ENCODE measurements around the gene NCF4.

The NCF4 gene

GRCh38 chr22:36916034-36916433 is 55.2 kb downstream of the NCF4 start:
- Histone ChIP-seq H3K4me1 (ENCODE audit: control insufficient read depth in 1 of 2, insufficient read depth in 2 of 2, low read length in 2 of 2) (peaks cover 0 to 6% of the 10 kb centered on the region in 2 donors), H3K27me3 (ENCODE audit: low read depth, low read length) (no peaks in the 10 kb centered on the region), H3K4me3 (ENCODE audit: low read depth in 1 of 2, low read length in 2 of 2) (no peak overlapping the region), H3K27ac (ENCODE audit: low read length) (no peak overlapping the region), H3K9me3 (ENCODE audit: control insufficient read depth in 1 of 2, low read length in 2 of 2) (peaks cover 0 to 4% of the 10 kb centered on the region in 2 donors), H3K36me3 (ENCODE audit: control insufficient read depth in 1 of 2, insufficient read depth in 2 of 2, low read length in 2 of 2) (no peaks in the 10 kb centered on the region)

GRCh38 chr22:36918586-36919284 is 57.9 kb downstream of the NCF4 start:
- Histone ChIP-seq H3K36me3 (ENCODE audit: control insufficient read depth in 1 of 2, insufficient read depth in 2 of 2, low read length in 2 of 2) (no peaks in the 10 kb centered on the region), H3K27me3 (ENCODE audit: low read depth, low read length) (no peaks in the 10 kb centered on the region), H3K4me3 (ENCODE audit: low read depth in 1 of 2, low read length in 2 of 2) (no peak overlapping the region), H3K4me1 (ENCODE audit: control insufficient read depth in 1 of 2, insufficient read depth in 2 of 2, low read length in 2 of 2) (peaks cover 0 to 6% of the 10 kb centered on the region in 2 donors), H3K9me3 (ENCODE audit: control insufficient read depth in 1 of 2, low read length in 2 of 2) (peaks cover 0 to 4% of the 10 kb centered on the region in 2 donors), H3K27ac (ENCODE audit: low read length) (no peak overlapping the region)

- Histone ChIP-seq H3K4me3 (ENCODE audit: low read depth in 1 of 2, low read length in 2 of 2) (no peak overlapping the region), H3K9me3 (ENCODE audit: control insufficient read depth in 1 of 2, low read length in 2 of 2) (peaks cover 0 to 4% of the 10 kb centered on the region in 2 donors), H3K4me1 (ENCODE audit: control insufficient read depth in 1 of 2, insufficient read depth in 2 of 2, low read length in 2 of 2) (peaks cover 0 to 6% of the 10 kb centered on the region in 2 donors), H3K27me3 (ENCODE audit: low read depth, low read length) (no peaks in the 10 kb centered on the region), H3K36me3 (ENCODE audit: control insufficient read depth in 1 of 2, insufficient read depth in 2 of 2, low read length in 2 of 2) (peaks cover 0 to 2% of the 10 kb centered on the region in 2 donors), H3K27ac (ENCODE audit: low read length) (no peak overlapping the region)
These were observed 60.7 kb downstream of the NCF4 start for GRCh38 chr22:36921309-36922104.

GRCh38 chr22:36922105-36922608 is 61.4 kb downstream of the NCF4 start:
- Histone ChIP-seq H3K4me1 (ENCODE audit: control insufficient read depth in 1 of 2, insufficient read depth in 2 of 2, low read length in 2 of 2) (peaks cover 0 to 6% of the 10 kb centered on the region in 2 donors), H3K36me3 (ENCODE audit: control insufficient read depth in 1 of 2, insufficient read depth in 2 of 2, low read length in 2 of 2) (peaks cover 0 to 2% of the 10 kb centered on the region in 2 donors), H3K9me3 (ENCODE audit: control insufficient read depth in 1 of 2, low read length in 2 of 2) (peaks cover 0 to 4% of the 10 kb centered on the region in 2 donors), H3K27me3 (ENCODE audit: low read depth, low read length) (no peaks in the 10 kb centered on the region), H3K4me3 (ENCODE audit: low read depth in 1 of 2, low read length in 2 of 2) (no peak overlapping the region), H3K27ac (ENCODE audit: low read length) (no peak overlapping the region)

- H3K27ac ChIP-seq (ENCODE audit: low read length) = no peak overlapping the region
- H3K27me3 ChIP-seq (ENCODE audit: low read depth, low read length) = no peaks in the 10 kb centered on the region
- peaks cover 0 to 4% of the 10 kb centered on the region in 2 donors for H3K9me3 ChIP-seq (ENCODE audit: control insufficient read depth in 1 of 2, low read length in 2 of 2)
- no peak overlapping the region for H3K4me3 ChIP-seq (ENCODE audit: low read depth in 1 of 2, low read length in 2 of 2)
- peaks cover 0 to 6% of the 10 kb centered on the region in 2 donors for H3K4me1 ChIP-seq (ENCODE audit: control insufficient read depth in 1 of 2, insufficient read depth in 2 of 2, low read length in 2 of 2)
- H3K36me3 ChIP-seq (ENCODE audit: control insufficient read depth in 1 of 2, insufficient read depth in 2 of 2, low read length in 2 of 2) = peaks cover 0 to 2% of the 10 kb centered on the region in 2 donors
These were observed 61.9 kb downstream of the NCF4 start for GRCh38 chr22:36922711-36923110.

- Histone ChIP-seq H3K27me3 (ENCODE audit: low read depth, low read length) (no peaks in the 10 kb centered on the region), H3K36me3 (ENCODE audit: control insufficient read depth in 1 of 2, insufficient read depth in 2 of 2, low read length in 2 of 2) (peaks cover 0 to 2% of the 10 kb centered on the region in 2 donors), H3K4me3 (ENCODE audit: low read depth in 1 of 2, low read length in 2 of 2) (no peak overlapping the region), H3K9me3 (ENCODE audit: control insufficient read depth in 1 of 2, low read length in 2 of 2) (peaks cover 0 to 4% of the 10 kb centered on the region in 2 donors), H3K27ac (ENCODE audit: low read length) (no peak overlapping the region), H3K4me1 (ENCODE audit: control insufficient read depth in 1 of 2, insufficient read depth in 2 of 2, low read length in 2 of 2) (peaks cover 0 to 6% of the 10 kb centered on the region in 2 donors)
These were observed 62.5 kb downstream of the NCF4 start for GRCh38 chr22:36923131-36923788.

- Histone ChIP-seq H3K36me3 (ENCODE audit: control insufficient read depth in 1 of 2, insufficient read depth in 2 of 2, low read length in 2 of 2) (peaks cover 0 to 2% of the 10 kb centered on the region in 2 donors), H3K4me1 (ENCODE audit: control insufficient read depth in 1 of 2, insufficient read depth in 2 of 2, low read length in 2 of 2) (peaks cover 0 to 6% of the 10 kb centered on the region in 2 donors), H3K4me3 (ENCODE audit: low read depth in 1 of 2, low read length in 2 of 2) (no peak overlapping the region), H3K27me3 (ENCODE audit: low read depth, low read length) (no peaks in the 10 kb centered on the region), H3K27ac (ENCODE audit: low read length) (no peak overlapping the region), H3K9me3 (ENCODE audit: control insufficient read depth in 1 of 2, low read length in 2 of 2) (no peaks in the 10 kb centered on the region)
These were observed 63.4 kb downstream of the NCF4 start for GRCh38 chr22:36924151-36924698.

- H3K36me3 ChIP-seq (ENCODE audit: control insufficient read depth in 1 of 2, insufficient read depth in 2 of 2, low read length in 2 of 2) = peaks cover 0 to 2% of the 10 kb centered on the region in 2 donors
- no peak overlapping the region for H3K27ac ChIP-seq (ENCODE audit: low read length)
- peaks cover 0 to 6% of the 10 kb centered on the region in 2 donors for H3K4me1 ChIP-seq (ENCODE audit: control insufficient read depth in 1 of 2, insufficient read depth in 2 of 2, low read length in 2 of 2)
- H3K27me3 ChIP-seq (ENCODE audit: low read depth, low read length) = no peaks in the 10 kb centered on the region
- no peaks in the 10 kb centered on the region for H3K9me3 ChIP-seq (ENCODE audit: control insufficient read depth in 1 of 2, low read length in 2 of 2)
- H3K4me3 ChIP-seq (ENCODE audit: low read depth in 1 of 2, low read length in 2 of 2) = no peak overlapping the region
These were observed 64.8 kb downstream of the NCF4 start for GRCh38 chr22:36925388-36926290.

GRCh38 chr22:36926309-36926708 is 65.5 kb downstream of the NCF4 start:
- no peak overlapping the region for H3K27ac ChIP-seq (ENCODE audit: low read length)
- H3K9me3 ChIP-seq (ENCODE audit: control insufficient read depth in 1 of 2, low read length in 2 of 2) = no peaks in the 10 kb centered on the region
- peaks cover 0 to 2% of the 10 kb centered on the region in 2 donors for H3K36me3 ChIP-seq (ENCODE audit: control insufficient read depth in 1 of 2, insufficient read depth in 2 of 2, low read length in 2 of 2)
- H3K27me3 ChIP-seq (ENCODE audit: low read depth, low read length) = no peaks in the 10 kb centered on the region
- H3K4me3 ChIP-seq (ENCODE audit: low read depth in 1 of 2, low read length in 2 of 2) = no peak overlapping the region
- H3K4me1 ChIP-seq (ENCODE audit: control insufficient read depth in 1 of 2, insufficient read depth in 2 of 2, low read length in 2 of 2) = peaks cover 0 to 6% of the 10 kb centered on the region in 2 donors

GRCh38 chr22:36926721-36927435 is 66.1 kb downstream of the NCF4 start:
- Histone ChIP-seq H3K27ac (ENCODE audit: low read length) (no peak overlapping the region), H3K27me3 (ENCODE audit: low read depth, low read length) (no peaks in the 10 kb centered on the region), H3K36me3 (ENCODE audit: control insufficient read depth in 1 of 2, insufficient read depth in 2 of 2, low read length in 2 of 2) (peaks cover 0 to 2% of the 10 kb centered on the region in 2 donors), H3K9me3 (ENCODE audit: control insufficient read depth in 1 of 2, low read length in 2 of 2) (no peaks in the 10 kb centered on the region), H3K4me3 (ENCODE audit: low read depth in 1 of 2, low read length in 2 of 2) (no peak overlapping the region), H3K4me1 (ENCODE audit: control insufficient read depth in 1 of 2, insufficient read depth in 2 of 2, low read length in 2 of 2) (peaks cover 0 to 6% of the 10 kb centered on the region in 2 donors)
